Effector memory CD4-positive, alpha-beta T cell (primary cell): ENCODE data around the gene GRID1.

Experiments
- DNase-seq, 3 donors: peaks; one replicate each; pipeline ENCODE4 v3.0.0-alpha.2; 2020
- H3K27ac ChIP-seq: 2 replicates; pipeline ENCODE4 v1.7.0; 2013; ENCODE audit warnings: mild to moderate bottlenecking, low read length, moderate library complexity; ENCODE audit not compliant: insufficient read depth, poor library complexity, severe bottlenecking
- H3K27me3 ChIP-seq: replicated peaks from 2 replicates; pipeline ENCODE4 v1.7.0; 2013; ENCODE audit warnings: mild to moderate bottlenecking, low read length; ENCODE audit not compliant: insufficient read depth, control insufficient read depth, poor library complexity, severe bottlenecking
- H3K36me3 ChIP-seq: 2 replicates; pipeline ENCODE4 v1.7.0; 2013; ENCODE audit warnings: mild to moderate bottlenecking, low read length, moderate library complexity; ENCODE audit not compliant: control insufficient read depth, insufficient read depth
- H3K4me1 ChIP-seq: 2 replicates; pipeline ENCODE4 v1.7.0; 2013; ENCODE audit warnings: low read length, mild to moderate bottlenecking; ENCODE audit not compliant: control insufficient read depth, insufficient read depth, poor library complexity, severe bottlenecking
- H3K4me3 ChIP-seq: 2 replicates; pipeline ENCODE4 v1.7.0; 2013; ENCODE audit warnings: low read length, low read depth, mild to moderate bottlenecking; ENCODE audit not compliant: insufficient read depth, poor library complexity, severe bottlenecking
- H3K9me3 ChIP-seq: 2 replicates; pipeline ENCODE4 v1.7.0; 2013; ENCODE audit warnings: mild to moderate bottlenecking, low read length, moderate library complexity; ENCODE audit not compliant: control insufficient read depth

The GRID1 gene

DNA sequence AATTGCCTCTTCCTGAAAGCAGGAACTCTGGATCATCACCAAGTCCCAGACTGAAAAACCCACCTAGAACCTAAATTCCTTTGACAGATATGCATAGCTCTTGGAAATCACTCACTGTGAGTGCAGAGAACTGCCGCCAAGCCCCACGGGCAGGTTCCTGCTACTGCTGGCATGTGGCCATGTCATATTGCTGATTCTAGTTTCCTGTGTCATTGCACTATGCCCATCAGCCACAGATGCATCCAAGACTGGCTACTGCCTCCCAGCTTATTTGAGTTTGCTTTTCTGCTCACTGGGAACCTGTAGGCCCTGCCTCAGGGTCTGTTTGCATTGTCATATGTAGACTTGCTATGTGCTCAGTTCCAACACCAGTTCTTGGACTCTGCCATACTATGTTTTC lies 786.0 kb downstream of the GRID1 start:
- H3K4me1 ChIP-seq: no peaks in the 10 kb centered on the region
- DNase-seq: no peak
- H3K9me3 ChIP-seq: no peaks in the 10 kb centered on the region
- H3K27ac ChIP-seq: no peak overlapping the region
- no peaks in the 10 kb centered on the region for H3K27me3 ChIP-seq
- no peaks in the 10 kb centered on the region for H3K36me3 ChIP-seq
- no peak overlapping the region for H3K4me3 ChIP-seq

DNA sequence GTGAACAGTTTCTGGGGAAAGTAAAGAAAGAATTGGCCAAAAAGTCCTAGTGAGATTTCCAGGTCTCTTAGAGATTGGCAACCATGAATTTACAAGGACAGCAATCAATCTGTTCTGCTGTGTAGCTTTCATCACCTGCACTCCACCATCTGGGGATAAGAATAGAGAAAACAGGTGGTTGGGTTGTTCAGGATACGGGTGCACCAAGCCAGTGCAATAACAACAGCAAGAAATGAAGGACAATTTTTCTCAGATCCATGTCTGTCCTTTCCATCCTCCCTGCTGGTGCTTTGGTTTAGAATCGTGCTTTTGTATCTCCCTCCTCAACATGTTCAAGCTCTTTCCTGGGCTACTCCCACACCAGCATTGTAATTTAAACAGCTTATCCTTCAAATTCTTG lies 787.7 kb downstream of the GRID1 start:
- Histone ChIP-seq H3K9me3 (no peaks in the 10 kb centered on the region), H3K27me3 (no peaks in the 10 kb centered on the region), H3K4me1 (no peaks in the 10 kb centered on the region), H3K27ac (no peak overlapping the region), H3K36me3 (no peaks in the 10 kb centered on the region), H3K4me3 (no peak overlapping the region)
- DNase-seq: no peak

DNA sequence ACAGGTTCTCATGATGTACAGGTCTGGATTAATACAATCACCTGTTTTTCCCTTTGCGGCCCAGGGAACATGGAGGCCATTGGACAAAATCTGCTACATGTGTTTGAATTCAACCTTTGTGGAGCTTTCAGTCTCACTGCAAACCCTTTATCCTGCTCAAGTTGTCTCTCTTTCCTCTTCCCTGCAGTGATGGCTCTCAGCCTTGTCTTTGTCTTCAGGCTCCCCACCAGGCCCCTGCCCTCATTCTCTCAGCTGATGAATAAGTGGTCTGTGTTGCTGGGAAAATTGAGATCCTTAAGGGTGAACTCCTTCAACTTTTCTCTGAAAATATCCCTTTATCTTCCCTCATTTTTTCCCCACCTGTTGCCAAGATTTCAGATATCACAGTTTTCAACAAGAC lies 791.2 kb downstream of the GRID1 start:
- Histone ChIP-seq H3K27ac (no peak overlapping the region), H3K4me1 (no peaks in the 10 kb centered on the region), H3K27me3 (no peaks in the 10 kb centered on the region), H3K36me3 (no peaks in the 10 kb centered on the region), H3K9me3 (no peaks in the 10 kb centered on the region), H3K4me3 (no peak overlapping the region)
- DNase-seq: no peak

DNA sequence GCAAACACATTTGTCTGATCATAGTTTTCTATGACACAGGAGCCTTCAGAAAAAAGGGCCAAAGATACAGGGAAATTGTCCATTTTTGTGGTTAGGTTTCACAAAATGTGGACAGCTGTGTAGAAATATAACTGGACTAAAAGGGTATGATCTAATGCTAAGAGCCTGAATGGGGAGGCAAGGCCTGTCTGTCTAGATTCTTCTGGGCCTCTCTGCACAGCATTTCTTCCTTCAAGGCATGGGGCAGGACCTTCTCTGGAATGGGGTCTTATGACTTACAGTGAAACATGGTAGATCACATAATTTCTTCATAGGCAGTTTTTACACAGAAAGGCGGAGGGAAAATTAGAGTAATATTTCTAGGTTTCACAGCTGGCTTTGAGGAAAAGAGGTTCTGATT lies 795.7 kb downstream of the GRID1 start:
- Histone ChIP-seq H3K27me3 (no peaks in the 10 kb centered on the region), H3K4me3 (no peak overlapping the region), H3K27ac (no peak overlapping the region), H3K9me3 (no peaks in the 10 kb centered on the region), H3K36me3 (no peaks in the 10 kb centered on the region), H3K4me1 (no peaks in the 10 kb centered on the region)
- DNase-seq: no peak

DNA sequence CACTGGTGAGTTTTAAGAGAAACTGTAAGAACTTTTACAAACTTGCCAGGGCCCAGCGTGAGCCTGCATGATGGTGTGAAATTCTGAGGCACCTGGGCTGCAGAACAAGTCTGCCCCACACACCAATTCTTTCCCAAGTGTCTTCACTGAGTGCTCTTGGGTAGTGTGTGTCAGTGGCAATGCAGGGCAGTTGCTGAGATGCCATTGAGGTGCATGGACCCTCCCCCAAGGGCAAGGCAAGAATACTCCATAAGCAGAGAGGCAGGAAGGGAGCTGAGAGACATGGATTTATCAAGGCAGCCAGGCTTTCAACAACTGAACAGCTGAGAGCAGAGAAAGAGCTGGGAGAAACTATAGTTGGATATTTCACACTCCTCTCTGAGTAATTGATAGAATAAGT lies 801.2 kb downstream of the GRID1 start:
- Histone ChIP-seq H3K4me1 (no peaks in the 10 kb centered on the region), H3K27ac (no peak overlapping the region), H3K36me3 (no peaks in the 10 kb centered on the region), H3K4me3 (no peak overlapping the region), H3K27me3 (no peaks in the 10 kb centered on the region), H3K9me3 (no peaks in the 10 kb centered on the region)
- DNase-seq: no peak

DNA sequence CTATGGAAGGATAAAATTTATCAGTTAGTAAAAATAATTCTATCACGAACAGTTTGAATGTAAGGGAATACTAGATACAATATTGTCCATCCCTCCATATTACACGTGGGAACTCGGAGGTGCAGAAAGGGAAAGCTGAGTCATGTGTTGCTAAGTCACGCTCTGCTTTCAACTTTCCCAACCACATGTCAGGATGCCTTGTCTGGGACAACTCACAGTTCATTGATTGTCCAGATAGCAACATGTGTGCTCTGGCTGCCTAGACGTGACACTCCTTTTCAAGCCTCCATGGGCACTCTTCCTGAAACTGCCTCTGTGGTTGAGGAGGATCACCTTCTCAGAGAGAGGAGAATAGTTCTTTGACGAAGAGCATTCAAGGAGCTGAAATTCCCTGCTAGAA lies 808.1 kb downstream of the GRID1 start:
- H3K27me3 ChIP-seq: no peaks in the 10 kb centered on the region
- no peak overlapping the region for H3K27ac ChIP-seq
- H3K4me3 ChIP-seq: no peak overlapping the region
- H3K36me3 ChIP-seq: no peaks in the 10 kb centered on the region
- no peaks in the 10 kb centered on the region for H3K9me3 ChIP-seq
- H3K4me1 ChIP-seq: no peaks in the 10 kb centered on the region
- no peak for DNase-seq

DNA sequence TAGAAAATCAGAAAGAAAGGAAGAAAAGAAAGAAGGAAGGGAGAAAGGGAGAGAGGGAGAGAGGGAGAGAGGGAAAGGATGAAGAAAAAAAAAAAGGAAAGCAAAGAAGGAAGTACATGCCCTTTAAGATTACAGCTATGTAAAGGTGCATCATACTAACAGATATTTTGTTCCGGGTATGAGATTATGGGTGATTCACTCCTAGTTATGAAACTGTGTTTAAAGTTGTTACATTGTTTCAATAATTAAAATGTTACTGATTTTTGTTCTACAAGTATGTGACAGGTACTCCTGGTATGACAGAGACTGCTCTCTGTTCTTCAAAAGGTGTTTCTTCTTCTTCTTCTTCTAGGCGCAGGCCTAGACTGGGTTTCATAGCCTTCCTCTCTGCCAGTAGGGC lies 808.9 kb downstream of the GRID1 start:
- Histone ChIP-seq H3K9me3 (no peaks in the 10 kb centered on the region), H3K4me1 (no peaks in the 10 kb centered on the region), H3K27me3 (no peaks in the 10 kb centered on the region), H3K36me3 (no peaks in the 10 kb centered on the region), H3K4me3 (no peak overlapping the region), H3K27ac (no peak overlapping the region)
- no peak for DNase-seq

DNA sequence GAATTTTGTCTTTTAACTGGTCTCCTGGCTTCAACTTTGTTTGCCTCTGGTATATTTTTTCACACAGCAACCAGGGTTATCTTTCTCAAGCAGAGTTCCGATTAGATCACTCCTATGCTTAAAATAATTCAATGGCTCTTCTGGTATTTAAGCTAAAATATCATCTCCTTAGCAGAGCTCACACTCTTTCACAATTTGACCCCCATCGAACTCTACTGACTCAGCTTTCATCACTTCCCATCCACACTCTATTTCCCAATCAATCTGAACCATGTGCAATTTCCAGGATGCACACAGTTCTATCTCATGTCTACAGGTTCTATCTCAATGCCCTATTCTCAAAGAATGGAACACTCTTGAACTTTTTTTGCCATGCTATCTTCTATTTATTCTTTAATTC lies 809.5 kb downstream of the GRID1 start:
- Histone ChIP-seq H3K4me1 (no peaks in the 10 kb centered on the region), H3K36me3 (no peaks in the 10 kb centered on the region), H3K9me3 (no peaks in the 10 kb centered on the region), H3K4me3 (no peak overlapping the region), H3K27me3 (no peaks in the 10 kb centered on the region), H3K27ac (no peak overlapping the region)
- DNase-seq: no peak
